ENCODE results near the gene SPATA3. TPM values are rescaled to one million over a fixed set of nuclear protein-coding genes. Genes with fewer than 3 reads are reported as not detected.

The SPATA3 gene
- total RNA-seq, 1 donor from 2014 or later, result not detected

DNA sequence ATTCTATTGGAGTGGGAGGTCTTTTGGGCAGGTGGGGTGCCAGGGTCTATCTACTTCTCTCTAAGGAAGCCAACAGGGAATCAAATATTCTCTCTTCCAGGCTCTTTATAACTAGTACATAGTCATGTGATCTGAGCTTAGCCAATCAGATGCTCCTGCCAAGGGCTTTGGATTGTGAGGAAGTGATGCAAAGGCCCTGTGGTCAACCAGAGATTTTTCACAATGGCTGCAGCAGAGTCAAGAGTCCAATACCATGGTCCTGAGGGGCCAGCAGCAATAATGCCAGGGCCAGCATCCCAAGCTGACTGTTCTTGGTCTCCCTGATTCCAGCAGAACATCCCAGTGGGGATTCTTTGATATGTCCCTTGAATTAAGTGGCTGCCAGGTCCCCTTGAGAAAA, 33.0 kb downstream of the SPATA3 start:
- no peak for DNase-seq (ENCODE audit: low spot score)

DNA sequence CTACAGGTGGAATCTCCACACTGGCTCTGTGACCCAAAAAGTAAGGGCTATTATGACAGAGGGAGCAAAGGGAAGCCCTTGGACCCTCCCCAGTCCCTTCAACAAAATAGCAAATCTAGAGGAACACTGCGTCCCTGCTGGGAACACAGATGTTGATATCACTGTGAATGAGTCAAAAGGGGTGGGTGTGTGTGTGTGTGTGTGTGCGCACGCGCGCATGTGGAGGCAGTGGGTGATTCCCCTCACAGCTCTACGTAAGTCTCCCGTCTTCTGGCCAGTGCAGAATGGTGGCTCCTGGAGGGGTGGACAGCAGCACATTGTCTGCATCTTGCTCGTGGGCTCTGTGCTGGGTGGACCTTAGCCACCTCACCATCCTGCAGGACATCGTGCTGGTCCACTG, 33.6 kb downstream of the SPATA3 start:
- DNase-seq (ENCODE audit: low spot score), result no peak

GRCh38 chr2:231030725-231031124, 34.8 kb downstream of the SPATA3 start:
- DNase-seq (ENCODE audit: low spot score), result no peak

GRCh38 chr2:231032575-231033140, 36.7 kb downstream of the SPATA3 start:
- no peak for DNase-seq (ENCODE audit: low spot score)

DNA sequence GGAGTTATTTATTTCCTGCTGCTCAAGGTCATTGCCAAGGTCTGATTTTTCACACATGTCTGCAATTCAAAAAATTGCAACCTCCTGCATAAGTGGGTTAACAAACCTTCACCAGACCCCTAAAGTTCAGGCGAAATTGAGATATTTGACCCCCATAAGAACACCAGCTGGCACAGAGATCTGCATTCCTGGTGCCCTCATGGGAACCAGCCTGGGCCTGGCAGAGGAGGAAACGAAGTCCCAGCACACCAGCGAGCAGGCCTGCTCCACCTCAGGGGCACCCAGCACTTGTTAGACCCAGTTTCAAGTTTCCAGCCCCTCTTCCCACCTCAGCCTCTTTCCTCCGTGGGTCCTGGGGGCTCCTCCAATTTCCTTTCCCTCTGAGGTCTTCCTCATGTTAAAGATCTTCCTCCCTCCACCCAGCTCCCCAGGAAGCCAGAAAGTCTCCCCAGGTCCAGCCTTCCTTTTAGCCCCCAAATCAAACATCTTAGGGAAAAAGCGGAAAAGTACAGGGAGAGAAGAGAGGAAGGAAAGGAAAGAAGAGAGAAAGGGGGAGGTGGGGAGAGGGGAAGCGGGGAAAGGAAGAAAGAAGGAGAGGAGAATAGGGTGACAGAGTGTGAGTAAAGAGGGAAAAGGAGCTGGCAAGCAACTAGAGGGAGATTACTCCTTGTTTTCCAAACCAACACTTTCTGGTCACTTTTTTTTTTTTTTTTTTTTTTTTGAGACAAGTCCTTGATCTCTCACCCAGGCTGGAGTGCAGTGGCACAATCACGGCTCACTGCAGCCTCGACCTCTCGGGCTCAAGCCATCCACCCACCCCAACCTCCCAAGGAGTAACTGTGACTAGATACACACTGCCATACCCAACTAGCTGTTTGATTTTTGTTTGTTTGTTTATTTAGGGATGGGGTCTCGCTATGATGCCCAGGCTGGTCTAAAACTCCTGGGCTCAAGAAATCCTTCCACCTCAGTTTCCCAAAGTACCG, 37.5 kb downstream of the SPATA3 start:
- DNase-seq (ENCODE audit: low spot score), result no peak

- DNase-seq (ENCODE audit: low spot score), result no peak
Measured at GRCh38 chr2:231034291-231034882, 38.5 kb downstream of the SPATA3 start.

DNA sequence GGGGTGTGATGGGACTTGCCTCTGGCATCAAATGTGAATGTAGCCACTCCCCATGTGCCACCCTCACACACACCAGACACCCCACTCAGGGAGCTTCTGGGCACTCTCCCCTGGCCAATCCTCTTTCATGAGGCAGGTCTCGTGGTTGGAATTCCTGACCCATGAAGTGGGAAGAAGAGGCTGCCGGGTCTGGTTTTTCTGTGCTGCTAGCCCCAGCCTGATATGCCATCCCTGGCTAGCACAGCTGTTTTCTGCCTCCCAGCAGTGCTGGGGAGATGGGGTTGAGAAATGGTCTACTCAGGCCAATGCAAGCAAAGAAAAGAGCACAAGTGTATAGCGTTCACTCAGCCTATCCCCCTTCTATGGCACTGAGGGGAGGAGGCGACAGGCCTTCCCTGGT, 40.2 kb downstream of the SPATA3 start:
- DNase-seq (ENCODE audit: low spot score), result no peak

- no peak for DNase-seq (ENCODE audit: low spot score)
Measured at GRCh38 chr2:231036578-231037106, 40.7 kb downstream of the SPATA3 start.

- no peak for DNase-seq (ENCODE audit: low spot score)
Measured at GRCh38 chr2:231037202-231037730, 41.3 kb downstream of the SPATA3 start, which contains the start of gene C2orf72. C2orf72 (plus strand) TSS chr2:231037523; CDS start chr2:231037566, 43 bp downstream.

DNA sequence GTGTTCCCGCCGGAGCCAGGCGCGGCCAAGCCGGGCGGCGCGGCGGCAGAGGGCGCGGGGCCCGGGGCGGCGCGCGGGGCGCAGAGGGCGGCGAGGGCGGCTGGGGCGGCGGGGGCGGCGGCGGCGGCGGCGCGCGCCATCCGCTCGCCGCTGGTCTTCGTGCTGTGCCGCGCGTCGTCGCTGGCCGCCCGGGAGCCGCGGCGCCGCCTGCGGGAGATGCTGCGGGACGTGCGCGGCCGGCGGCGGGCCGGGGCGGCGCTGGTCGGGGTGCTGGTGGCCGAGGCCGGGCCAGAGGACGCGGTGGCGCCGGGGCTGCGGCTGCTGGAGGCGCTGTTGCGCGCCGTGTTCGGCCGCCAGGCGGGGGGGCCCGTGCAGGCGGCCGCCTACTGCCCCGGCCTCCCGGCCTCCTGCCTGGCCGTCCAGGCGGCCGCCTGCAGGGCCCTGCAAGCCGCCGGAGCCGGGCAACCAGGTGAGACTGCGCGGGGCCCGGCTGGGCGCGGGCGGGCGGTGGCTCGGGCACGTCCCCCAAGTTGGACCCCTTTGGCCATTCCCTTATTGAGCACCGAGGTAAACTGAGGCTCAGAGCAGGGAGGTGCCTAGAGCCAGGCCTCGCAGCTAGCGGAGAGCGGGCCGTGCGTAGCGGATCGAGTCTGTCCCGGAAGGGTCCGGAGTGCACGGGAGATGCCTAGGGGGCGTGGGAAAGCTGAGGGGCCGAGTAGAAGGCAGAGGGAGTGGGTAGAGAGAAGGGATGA, 42.0 kb downstream of the SPATA3 start:
- no peak for DNase-seq (ENCODE audit: low spot score)

GRCh38 chr2:231038483-231039293, 42.8 kb downstream of the SPATA3 start:
- no peak for DNase-seq (ENCODE audit: low spot score)

DNA sequence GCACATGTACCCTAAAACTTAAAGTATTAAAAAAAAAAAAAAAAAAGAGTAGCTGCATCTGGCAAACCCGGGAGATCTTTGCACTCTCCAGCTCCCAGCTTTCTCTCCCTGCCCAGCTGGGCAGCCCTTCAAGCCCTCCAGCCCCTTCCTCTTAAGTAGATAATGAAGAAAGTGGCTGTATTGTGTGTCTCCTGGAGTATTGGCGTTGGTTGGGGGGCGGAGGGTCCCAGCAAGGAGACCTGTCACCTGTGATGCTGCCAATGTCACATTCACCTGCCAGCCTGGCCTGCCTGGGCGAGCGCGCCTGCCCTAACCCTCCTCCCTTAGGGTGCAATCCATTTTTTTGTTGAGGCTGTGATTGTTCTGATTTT, 43.4 kb downstream of the SPATA3 start:
- DNase-seq (ENCODE audit: low spot score), result no peak

- DNase-seq (ENCODE audit: low spot score), result no peak
Measured at GRCh38 chr2:231039821-231040364, 44.0 kb downstream of the SPATA3 start.

DNA sequence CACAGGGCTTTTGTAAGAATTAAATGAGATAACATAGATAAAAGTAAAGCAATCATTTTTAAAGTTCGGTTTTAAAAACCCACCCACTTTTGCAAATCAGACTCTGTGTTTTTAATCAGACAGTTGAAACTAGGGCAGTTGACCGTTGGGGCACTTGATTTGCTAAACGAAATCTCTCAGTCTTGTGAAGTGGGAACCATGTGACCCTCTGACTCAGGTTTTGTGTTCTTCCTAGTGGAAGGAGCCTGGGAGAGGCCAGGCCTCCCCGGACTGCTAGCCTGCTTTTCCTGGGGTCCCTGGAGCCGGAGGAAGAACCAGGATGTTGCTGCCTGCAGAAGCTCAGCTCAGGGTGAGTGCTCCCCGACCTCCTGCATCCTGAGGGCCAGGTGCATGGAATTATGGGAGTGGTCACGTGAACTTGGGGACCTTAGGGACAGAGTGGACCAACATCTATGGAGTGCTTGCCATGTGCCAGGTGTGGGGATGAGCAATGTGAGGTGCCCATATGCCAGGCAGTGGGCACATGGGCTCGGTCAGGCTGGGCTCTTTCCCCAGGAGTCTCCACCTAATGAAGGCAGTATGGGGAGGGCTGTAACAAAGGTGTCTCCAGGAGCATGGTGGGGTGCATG, 45.3 kb downstream of the SPATA3 start:
- DNase-seq (ENCODE audit: low spot score), result no peak

GRCh38 chr2:231043796-231044195, 47.9 kb downstream of the SPATA3 start:
- no peak for DNase-seq (ENCODE audit: low spot score)

GRCh38 chr2:231046916-231047273, 51.0 kb downstream of the SPATA3 start:
- no peak for DNase-seq (ENCODE audit: low spot score)

DNA sequence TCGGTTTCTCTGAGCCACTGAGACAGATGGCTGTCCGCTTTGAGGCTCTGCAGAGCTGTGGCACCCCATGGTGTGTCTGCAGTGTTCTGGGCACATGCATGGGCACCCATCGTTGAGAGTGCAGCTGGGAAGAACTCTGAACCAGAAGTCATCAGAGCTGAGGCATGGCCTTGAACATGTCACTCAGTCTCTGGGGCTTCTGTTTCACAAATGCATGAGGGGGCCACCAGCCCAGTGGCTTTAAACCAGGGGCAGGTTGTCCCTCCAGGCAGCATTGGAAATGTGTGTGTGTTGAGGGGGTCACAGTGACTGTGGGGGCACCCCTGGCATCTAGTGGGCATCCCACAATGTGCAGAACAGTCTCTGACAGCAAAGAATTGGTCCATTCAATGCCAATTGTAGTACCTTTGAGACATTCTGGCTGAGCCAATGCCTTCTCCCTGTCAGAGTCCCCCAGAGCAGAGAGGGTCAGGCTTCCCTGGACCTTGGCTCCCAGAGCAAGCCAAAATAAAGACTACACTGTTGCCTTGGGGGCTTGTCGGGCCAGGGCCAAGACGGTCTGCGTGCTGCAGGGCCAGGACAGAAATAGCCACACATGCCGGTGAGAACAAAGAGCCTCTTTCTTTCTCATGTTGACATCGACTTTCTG, 51.5 kb downstream of the SPATA3 start:
- no peak for DNase-seq (ENCODE audit: low spot score)

DNA sequence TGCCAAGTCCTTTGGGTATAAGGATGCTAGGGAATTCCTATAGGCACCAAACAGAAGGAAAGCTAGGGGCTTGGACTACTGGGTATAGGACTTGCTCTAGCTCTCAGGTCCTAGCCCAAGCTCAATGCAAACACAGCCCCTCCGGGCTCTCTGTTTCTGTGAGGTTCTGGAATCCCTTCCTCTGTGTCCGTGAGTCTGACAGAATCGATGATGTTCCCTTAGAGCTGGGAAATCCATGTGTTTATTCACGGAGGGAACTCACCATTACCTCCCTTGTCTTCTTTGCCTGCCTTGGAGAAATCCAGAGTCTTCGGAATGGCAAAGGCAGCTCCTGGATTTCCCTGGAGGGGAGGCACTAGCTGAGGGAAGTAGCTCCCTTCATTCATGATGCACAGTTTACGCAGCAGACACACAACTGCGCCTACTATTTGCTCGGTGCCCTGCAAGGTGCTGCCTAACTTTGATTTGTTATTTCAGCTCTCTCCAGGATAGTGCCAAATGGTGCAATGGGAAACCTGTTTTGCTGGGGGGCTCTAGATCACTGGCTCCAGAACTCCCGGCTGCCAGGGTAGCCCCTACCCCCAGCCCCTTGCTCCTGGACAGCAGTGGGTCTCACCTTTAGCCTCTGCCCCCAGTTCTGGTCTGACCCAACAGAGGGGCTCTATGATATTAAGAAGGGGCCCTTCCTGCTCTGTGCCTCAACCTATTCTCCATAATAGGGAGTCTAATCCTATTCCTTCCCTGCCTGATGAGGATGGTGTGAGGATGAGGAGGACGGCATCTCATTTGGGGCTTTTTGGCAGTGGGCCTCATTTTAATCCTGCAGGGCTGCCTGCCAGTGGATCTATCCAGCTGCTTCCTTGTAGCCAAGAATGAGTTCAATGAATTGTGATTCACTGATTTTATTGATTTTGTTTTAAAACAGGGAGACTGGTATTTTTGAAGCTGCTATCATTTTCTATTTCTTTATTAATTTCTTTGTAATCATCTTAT, 52.3 kb downstream of the SPATA3 start:
- DNase-seq (ENCODE audit: low spot score), result no peak
